HPDE6-E6E7 (cell line): Measurements from ENCODE around the gene CAMK2N1.

ENCODE experiments used
- DNase-seq: peaks from one replicate; pipeline ENCODE4 v3.0.0; 2011; ENCODE audit warnings: missing footprints; ENCODE audit errors: extremely low spot score

The CAMK2N1 gene

GRCh38 chr1:20479840-20480239 is 6.2 kb downstream of the CAMK2N1 start:
- no peak for DNase-seq

DNA sequence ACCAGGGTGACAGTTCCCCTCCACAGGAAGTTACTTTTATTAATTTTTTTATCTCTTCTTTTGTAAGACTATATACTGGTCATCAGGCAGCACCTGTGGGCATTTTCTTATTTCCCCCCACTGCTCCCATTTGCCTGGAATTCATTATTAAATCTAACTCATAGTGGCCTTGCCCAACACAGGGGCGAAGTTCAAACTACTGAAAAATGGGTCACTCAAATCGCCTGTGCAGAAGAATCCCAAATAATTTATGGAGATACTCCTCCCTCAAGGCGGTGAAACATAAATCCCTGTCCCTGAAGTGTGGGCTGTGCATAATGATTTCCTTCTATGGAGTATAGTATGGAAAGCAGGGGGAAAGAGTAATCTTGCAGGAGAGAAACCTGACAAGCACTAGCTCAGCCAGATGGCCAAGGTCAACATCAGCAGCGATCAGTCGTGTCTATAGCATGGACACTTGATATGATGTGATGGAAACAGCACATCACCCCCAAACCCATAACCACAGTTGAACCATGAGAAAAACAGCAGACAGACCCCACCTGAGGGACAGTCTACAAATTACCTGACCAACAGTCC is 7.9 kb downstream of the CAMK2N1 start:
- DNase-seq, result no peak

DNA sequence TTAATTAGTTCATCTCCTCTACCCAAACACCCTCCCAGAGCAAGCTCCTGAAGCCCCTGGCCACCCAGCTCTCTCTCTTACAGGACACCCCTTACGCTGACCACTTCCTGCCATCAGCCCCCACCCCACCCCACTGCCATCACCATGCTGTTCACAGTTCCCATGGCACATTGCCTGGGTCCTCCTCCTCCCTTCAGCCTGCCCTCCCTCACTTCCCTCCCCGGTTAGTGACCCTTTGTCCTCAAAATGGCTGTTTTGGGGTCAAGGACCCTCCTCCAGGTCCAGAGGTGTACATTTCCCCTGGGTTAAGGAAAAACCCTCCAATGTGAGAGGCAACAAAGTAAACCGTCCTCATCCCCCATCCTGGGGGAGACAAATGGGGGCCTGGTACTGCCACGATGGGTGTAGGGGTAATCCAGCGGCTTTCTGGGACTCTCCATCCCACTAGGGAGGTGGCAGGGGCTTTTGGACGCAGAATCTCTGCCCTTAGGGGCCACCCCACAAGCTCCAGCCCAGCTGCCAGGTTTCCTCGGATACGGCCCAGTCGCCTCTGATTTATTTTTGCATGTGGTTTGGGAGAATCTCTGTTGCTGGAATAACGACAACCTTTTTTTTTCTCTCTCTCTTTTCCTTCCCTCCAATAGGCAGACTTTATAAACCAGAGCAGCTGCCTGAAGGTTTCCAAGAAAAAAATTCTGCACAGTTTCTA is 8.5 kb downstream of the CAMK2N1 start:
- DNase-seq, result no peak

DNA sequence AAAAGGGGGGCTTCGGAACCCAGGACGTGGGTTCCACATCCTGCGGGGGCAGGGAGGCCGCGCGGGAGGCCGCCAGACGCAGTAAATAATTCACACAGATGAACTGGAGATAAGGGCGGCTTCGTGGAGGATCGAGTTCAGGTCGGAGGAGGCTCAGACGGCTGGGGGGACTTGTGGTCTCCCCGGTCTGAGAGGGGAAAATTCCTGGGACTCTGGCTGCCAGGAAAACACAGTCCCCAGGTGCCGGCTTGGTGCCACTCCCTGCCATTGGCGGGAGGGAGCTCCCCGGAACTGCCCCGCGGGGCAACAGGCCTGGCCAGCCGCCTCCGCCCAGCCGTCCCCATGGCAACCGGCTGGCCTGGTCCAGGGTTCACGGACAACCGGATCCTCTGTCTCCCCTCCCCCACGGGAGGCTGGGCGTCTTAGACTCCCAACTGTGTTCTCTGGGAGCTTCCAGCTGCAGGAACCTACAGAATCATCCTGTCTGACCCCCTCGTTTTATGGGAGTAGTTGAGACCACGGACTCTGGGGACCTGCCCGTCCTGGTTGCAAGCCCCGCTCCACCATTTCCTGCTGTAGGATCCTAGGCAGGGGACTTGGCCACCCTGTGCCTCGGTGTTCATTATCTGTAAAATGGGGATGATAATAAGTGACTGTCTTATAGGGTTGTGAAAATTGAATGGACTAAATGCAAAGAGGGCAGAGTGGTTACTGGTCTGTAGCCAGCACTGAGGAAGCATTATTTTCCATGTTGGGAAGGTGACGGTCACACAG is 9.6 kb downstream of the CAMK2N1 start:
- DNase-seq, result no peak

DNA sequence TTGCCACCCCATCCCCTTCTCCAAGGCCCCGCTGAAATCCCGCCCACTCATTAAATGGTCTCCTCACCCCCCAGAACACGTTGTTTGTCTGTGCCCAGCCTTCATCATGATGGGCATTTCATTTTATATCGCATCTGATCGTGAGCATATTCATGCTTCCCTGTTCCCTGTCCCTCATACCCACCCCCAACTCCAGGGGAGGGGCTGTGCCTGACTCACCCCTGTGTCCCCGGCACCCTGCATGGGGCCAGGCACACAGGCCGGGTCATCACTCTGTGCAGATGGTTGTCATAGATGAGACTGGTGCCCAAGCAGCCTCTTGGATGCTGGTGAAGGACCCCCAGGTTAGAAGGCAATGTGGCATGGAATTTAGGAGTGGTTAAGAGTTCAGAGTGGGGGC is 11.0 kb downstream of the CAMK2N1 start:
- no peak for DNase-seq

DNA sequence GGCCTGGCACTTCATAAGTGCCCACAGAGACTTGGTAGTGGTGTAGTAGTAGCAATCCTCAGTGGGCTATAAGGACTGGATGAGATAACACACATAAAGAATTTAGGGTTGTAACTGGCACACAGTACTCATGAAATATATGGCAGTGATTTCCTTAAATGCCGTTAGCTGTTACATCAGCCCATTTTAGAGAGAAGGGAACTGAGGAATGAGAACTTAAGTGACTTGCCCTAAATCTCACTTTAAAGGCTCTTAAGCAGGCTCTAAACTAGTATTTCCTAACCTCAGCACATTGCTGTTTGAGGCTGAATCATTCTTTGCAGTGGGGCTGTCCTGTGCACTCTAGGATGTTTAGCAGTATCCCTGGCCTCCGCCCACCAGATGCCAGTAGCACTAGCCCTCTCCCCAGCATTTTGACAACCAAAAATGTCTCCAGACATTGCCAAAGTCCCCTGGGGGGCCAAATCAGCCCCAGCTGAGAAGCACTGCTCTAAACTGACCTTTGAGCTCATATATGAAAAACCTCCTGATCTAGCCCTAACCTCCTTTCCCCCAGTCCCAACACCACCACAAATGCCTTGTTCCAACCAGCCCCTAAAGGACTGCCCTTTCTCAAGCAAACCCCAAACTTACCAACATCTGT is 11.6 kb downstream of the CAMK2N1 start:
- no peak for DNase-seq

GRCh38 chr1:20473894-20474293 is 12.1 kb downstream of the CAMK2N1 start:
- no peak for DNase-seq

- no peak for DNase-seq
Observed at GRCh38 chr1:20472860-20473711, 12.9 kb downstream of the CAMK2N1 start.

- DNase-seq, result no peak
Observed at GRCh38 chr1:20472121-20472520, 13.9 kb downstream of the CAMK2N1 start.

- DNase-seq, result no peak
Observed at GRCh38 chr1:20470194-20470593, 15.8 kb downstream of the CAMK2N1 start.

DNA sequence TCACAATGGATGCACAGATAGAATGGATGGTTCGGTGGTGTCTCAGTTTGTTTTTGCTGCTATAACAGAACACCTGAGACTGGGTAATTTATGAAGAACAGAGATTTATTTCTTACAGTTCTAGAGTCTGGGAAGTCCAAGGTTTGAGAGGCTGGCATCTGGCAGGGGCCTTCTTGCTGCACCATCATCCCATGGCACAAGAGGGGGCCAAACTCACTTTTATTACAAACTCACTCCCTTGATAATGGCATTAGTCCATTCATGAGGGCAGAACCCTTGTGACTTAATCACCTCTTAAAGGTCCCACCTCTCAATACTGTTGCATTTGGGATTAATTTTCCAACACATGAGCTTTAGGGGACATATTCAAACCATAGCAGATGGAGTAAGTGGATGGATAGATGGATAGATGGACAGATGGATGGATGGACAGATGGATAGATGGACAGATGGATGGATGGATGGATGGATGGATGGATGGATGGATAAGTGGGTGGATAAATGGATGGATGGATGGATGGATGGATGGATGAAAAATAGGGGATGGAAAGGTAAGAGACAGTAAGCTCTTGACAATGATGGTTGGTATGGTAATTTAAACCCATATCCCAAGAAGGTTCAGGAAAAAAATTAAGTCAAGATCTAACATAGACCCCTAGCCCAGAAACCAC is 16.5 kb downstream of the CAMK2N1 start:
- no peak for DNase-seq

GRCh38 chr1:20466273-20466672 is 19.7 kb downstream of the CAMK2N1 start:
- no peak for DNase-seq

DNA sequence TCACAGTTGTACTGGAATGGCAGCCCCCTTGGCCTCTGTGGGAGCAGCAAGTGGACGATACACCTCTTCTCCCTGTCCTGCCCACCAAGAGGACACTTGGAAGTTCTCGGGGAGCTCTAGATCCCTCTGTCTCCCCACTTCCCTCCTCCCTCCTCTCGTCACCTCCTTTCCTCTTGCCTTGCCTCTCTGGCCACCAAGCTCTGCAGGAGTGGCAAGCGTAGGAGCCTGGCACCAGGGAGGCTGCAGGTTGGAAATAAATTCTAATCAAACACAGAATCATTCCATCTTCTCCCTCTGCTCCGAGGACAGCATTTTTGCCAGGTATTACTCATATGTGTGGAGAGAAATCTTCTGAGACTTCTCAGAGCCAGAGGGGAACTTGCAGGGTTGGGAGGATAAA is 20.8 kb downstream of the CAMK2N1 start:
- no peak for DNase-seq

GRCh38 chr1:20463502-20463901 is 22.5 kb downstream of the CAMK2N1 start:
- DNase-seq, result no peak

DNA sequence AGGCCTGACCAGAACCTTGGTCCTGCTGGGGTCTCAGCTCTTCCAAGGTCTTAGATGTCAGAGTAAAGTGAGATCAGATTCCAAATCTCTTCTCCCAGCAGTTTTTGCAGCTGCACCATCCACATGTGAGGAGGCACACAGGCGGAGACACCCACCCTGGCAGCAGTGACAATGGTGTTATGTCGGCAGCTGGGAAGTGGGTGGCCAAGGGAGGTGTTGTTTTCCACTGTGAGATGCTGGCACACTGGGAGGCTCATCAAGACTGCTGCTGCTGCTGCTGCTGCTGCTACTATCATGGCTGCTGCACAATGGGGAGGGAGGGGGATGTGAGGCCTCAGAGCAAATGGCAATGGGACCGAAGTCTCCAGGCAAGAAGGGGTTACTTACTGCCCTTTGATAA is 23.6 kb downstream of the CAMK2N1 start:
- DNase-seq, result no peak

- DNase-seq, result no peak
Observed at GRCh38 chr1:20458717-20459116, 27.3 kb downstream of the CAMK2N1 start.

- no peak for DNase-seq
Observed at GRCh38 chr1:20454004-20454403, 32.0 kb downstream of the CAMK2N1 start.

DNA sequence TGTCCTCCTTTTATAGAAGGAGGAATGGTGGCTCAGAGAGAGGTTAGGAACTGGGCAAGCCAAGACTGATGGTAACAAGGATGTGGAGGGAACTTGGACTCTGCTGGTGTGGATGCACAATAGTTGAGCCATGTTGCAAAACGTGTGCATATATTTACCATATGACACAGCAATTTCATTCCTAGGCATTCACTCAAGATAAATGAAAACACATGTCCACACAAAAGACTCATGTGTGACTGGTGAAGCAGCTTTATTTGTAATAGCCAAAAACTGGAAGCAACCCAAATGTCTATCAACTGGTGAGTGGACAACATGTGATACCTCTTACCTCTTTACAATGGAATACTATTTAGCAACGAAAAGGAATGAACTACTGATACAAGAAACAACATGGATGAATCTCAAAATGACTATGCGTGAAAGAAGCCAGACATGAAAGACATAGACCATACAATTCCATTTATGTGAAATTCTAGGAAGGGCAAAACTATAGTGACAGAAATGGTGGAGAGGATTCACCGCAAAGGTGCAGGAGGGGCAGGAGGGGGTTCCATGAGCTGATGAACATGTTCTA is 36.2 kb downstream of the CAMK2N1 start:
- no peak for DNase-seq

DNA sequence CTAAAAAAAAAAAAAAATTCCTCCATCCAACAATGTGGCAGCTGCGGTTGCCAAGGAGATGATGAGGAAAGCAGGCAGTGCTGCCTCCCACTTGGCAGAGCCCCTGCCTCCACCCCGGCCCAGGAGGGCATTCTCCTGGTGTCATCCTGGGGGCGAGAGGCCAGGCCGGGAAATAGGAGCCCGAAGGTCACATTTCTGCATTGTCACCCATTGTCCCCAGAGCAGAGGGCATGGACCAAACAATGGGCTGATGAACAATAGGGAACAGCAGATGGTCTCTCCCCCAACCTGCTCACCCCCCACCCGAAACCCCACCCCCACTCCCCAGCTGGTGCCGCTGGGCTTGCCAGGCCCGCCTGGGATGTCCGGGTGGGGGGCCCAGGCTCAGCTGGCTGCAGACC is 37.3 kb downstream of the CAMK2N1 start:
- DNase-seq, result no peak

- no peak for DNase-seq
Observed at GRCh38 chr1:20447794-20448193, 38.2 kb downstream of the CAMK2N1 start.

- DNase-seq, result no peak
Observed at GRCh38 chr1:20446796-20447195, 39.2 kb downstream of the CAMK2N1 start.
